GM19023 (cell line): ENCODE results near the gene USP6.
"Not testable (repeated sequence)": the region's sequence is repeated elsewhere in the genome, so short reads cannot be mapped to it uniquely, and the experiment has no call there.

Experiments used
- ATAC-seq: cut with Tn5 transposase; IDR thresholded peaks from one replicate; pipeline ENCODE4 v1.9.1; 2021; ENCODE audit warnings: mild to moderate bottlenecking, moderate library complexity; ENCODE audit not compliant: unreplicated experiment

USP6 gene

GRCh38 chr17:5115673-5116651 is at the start of gene USP6:
USP6 (plus strand) TSS chr17:5116032; CDS start chr17:5130368, 14,336 bp downstream.
- no peak for ATAC-seq

DNA sequence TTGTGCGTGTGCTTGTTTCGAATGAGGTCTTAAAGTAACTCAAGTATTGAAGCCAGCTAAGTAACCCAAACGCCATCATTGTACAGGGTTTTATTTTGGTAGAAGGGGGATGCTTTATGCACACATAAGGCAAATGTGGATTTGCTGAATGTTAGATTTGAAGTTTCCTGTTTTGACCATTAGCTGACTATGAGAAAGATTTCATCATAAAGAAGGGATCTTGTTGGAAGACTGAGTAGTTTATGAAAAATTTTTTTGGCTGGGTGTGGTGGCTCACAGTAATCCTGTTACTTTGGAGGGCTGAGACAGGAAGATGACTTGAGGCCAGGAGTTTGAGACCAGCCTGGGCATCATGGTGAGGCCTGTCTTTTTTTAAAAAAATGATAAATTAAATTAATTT is 47.6 kb upstream of the USP6 start:
- ATAC-seq = no peak

DNA sequence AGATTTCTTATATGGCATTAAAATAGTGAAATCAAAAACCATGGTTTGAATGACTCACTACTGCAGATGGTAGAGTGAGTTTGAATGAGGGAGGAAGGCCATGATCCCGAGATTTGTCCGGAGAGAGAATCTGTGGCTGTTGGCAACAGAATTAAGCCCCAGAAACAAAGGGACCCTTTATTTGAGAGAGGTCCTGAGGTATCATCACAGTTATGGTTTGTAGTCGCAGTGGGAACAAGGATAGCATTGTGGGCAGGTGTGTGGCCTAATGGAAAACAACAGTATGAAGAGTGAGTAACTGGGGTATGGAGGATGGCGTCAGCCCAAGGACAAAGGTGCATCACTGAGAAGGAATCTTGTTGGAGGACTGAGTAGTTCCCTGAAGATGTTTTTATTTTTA is 46.1 kb upstream of the USP6 start:
- no peak for ATAC-seq

DNA sequence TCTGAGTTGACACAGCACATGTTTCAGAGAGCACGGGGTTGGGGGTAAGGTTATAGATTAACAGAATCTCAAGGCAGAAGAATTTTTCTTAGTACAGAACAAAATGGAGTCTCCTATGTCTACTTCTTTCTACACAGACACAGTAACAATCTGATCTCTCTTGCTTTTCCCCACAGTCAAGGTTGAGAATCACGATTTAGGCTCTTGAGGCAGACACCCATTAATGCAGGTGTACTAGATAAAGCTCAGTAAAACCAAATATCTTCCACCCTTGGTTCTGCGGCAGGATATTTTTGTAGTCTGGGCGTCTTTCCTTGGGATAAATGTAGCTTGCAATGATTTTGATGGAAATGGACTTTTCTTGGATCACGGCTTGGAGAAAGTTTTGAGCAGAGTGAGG is 40.4 kb upstream of the USP6 start:
- ATAC-seq = not testable (repeated sequence)

GRCh38 chr17:5077275-5077674 is 38.6 kb upstream of the USP6 start:
- not testable (repeated sequence) for ATAC-seq

DNA sequence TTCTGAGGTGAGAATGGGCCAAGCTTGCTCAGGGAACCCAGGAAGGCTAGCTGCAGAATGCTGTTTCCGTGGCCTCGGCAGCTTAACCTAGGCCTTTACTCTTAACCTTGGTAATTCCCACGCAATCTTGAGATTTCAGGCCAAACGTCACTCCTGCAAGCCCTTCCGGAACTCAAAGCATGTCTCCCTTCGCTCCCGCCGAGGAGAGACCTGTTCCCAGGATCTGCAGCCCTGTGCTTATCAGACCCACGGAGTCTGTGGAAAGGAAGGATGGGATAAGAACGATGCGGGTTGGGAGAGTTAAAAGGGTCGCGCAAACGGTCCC is 38.1 kb upstream of the USP6 start:
- no peak for ATAC-seq

DNA sequence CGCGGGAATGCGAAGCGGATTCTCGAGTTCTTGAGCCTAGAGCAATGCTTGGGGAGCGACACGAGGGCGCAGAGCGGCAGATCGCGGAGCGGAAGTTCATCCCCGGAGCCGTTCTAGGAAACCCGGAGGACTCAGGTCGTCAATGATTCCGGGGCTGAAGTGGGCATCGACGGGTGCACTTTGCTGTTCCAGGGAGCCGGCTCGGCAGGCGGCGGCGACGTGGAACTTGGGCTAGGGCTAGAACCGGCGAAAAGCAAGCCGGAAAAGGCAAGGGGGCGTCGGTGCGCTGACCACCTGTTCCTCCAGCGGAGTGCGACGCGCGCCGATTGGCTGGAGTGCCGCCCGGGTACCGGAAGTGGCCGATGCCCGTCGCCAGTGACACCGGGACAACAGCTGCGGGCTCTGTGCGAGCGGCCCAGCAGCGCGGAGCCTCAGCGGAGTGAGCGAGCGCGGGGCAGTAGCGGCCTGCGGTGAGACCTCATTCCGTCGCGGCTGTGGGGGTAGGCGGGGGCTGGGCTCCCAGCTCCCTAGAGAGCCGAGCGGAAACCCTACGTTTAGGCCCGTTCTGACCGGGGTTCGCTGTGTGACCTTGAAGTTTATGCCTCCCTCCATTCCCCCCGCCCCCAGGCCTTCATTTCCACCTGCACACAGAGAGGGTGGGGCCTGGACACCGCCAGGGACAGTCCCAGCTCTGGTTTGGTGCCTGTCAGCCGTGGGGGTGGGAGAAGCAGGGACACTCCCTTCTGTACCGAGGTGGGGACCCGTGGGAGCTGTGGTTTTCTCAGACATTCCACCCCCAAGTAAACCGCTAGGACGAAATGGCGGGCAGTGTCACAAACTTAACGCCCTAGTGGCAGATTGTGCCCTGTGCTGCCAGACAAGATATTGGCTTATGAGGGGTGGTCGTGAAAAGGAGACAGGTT is 37.5 kb upstream of the USP6 start, which contains the start of gene ZFP3:
Gene ZFP3, plus strand, starts transcription at position 362 of the 923 bp plus-strand sequence. CDS start 13,038 bp downstream, outside the sequence.
- ATAC-seq = peak; percentile 83

DNA sequence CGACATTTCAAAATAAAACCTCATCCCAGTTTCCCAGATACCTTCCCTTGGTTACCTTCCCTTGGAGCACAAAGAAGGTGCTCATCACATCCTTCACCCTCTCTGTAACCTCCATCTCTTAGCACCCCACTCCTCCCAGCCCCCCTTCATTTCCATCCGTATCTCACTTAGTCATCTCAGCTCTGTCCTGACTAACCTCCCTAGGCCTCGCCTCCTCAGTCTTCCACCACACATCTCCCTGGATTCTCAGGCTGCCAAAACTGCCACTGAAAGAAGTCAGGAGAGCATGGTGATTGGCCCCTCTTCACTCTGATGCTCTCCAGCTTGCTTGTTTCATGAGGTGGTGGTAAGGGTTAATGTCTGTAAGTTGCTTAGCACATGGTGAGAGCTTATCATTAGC is 35.2 kb upstream of the USP6 start:
- no peak for ATAC-seq

DNA sequence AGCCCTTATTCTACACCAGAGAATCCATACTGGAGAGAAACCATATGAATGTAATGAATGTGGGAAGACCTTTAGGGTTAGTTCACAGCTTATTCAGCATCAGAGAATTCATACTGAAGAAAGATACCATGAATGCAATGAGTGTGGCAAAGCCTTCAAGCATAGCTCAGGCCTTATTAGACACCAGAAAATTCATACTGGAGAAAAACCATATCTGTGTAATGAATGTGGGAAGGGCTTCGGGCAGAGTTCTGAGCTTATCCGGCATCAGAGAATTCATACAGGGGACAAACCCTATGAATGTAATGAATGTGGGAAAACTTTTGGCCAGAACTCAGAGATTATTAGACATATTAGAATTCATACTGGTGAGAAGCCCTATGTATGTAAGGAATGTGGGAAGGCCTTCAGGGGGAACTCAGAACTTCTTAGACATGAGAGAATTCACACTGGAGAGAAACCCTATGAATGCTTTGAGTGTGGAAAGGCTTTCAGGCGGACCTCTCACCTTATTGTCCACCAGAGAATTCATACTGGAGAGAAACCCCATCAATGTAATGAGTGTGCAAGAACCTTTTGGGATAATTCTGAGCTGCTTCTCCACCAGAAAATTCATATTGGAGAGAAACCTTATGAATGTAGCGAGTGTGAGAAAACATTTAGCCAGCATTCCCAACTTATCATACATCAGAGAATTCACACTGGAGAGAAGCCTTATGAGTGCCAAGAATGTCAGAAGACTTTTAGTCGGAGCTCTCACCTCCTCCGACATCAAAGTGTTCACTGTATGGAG is 23.4 kb upstream of the USP6 start:
- no peak for ATAC-seq

GRCh38 chr17:5096731-5097100 is 19.1 kb upstream of the USP6 start:
- ATAC-seq = no peak

DNA sequence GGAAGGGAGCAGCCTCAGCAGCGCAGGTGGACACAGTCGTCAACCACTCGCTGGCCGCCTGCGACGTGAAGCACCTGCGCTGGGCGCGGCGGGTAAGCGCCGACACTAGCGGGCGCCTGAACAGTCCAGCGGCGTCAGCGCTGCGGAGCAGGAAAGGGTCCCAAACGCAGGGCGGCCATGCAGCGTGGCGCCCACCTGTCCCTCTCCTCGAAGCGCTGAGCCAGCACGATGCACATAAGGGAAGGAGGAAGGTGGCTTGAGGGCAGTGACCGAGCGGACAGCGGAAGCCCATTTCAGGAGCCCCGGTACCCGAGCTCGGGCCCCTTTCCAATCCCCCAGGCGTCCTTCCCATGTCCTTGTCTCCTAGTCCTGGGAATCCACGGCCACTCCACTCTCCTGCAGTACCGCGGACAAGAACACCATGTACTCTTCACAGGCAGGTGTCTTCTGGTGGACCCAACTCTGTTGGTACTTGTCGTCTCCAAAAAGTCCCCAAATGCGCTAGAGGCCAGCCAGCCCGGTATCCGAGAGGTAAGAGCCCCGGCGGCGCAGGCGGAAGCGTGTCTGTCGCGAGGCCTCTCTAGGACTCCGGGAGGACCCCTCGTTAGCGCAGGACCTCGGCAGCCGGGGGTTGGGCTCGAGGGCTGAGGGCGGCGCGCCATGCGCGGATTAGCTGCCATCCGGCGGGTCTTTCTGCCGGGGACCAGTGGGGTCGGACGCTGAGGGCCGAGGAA is 18.6 kb upstream of the USP6 start:
- no peak for ATAC-seq

GRCh38 chr17:5099271-5099670 is 16.6 kb upstream of the USP6 start:
- no peak for ATAC-seq

- ATAC-seq = no peak
These were observed 15.0 kb upstream of the USP6 start for GRCh38 chr17:5100832-5101231.

- no peak for ATAC-seq
These were observed 5.0 kb upstream of the USP6 start for GRCh38 chr17:5110816-5111215.

- peak; percentile 79 for ATAC-seq
These were observed 4.2 kb upstream of the USP6 start, which contains the start of gene ZNF232 for GRCh38 chr17:5111402-5112204. ZNF232 (minus strand) TSS chr17:5111878; CDS start chr17:5111822, 56 bp downstream.

- ATAC-seq = no peak
These were observed 2.4 kb downstream of the USP6 start for GRCh38 chr17:5118219-5118618.

DNA sequence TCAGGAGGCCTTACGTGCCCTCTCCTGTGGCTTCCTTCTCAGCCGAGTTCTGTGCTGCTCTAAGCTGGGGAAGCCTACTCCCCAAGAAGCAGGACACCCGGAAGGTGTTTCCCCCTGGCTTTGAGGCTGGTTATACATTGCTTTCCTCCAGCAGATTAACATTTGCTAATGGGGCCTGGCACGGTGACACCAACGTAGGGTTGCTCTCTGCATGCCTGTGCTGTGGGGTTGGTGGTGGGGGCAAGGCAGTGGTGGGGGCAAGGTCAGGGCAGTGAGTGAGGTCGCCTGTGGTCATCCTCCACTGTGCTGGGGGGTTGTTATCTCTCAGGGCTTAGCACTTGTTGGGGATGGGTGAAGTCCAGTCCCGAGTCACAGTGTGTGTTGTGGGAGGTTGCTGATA is 4.2 kb downstream of the USP6 start:
- ATAC-seq = no peak

DNA sequence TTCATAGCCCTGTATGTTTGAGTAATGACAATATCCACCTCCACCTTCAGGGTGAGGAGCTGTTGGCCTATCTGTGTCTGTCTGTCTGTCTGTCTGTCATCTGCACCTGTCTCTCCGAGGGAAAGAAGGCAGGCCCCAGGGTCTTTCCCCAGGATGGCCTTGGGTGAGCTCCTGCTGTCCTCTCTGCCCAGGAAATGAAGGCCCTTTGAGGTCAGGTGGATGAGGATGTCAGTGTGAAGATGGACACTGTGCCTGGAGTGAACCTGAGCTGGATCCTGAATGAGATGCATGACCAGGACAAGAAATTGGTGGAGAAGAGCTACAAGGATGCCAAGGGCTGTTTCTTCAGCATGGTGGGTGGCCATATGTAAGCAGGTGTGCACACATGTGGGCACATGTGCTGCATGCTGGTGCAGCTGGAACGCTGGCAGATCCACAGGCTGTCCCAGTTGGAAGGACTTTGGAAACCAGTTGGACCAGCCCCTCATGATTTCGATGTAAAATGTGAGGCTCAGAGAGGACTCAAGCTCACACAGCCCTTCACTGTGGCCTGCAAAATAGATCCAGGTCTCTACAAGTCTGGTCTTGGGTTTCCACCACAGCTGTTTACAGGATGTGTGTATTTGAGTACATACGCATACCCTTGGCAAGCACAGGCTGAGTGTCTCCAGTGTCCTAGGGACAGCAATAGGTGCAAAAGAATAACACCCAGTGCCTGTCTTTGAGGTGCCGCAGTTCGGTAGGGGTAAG is 4.8 kb downstream of the USP6 start:
- not testable (repeated sequence) for ATAC-seq
